HG03460 (cell line): ENCODE results near the gene RIN2.

Experiments
- ATAC-seq: cut with Tn5 transposase; IDR thresholded peaks from one replicate; pipeline ENCODE4 v1.9.1; 2021; ENCODE audit not compliant: unreplicated experiment

Gene RIN2

GRCh38 chr20:19764207-19764606 lies 6.1 kb downstream of the RIN2 start:
- ATAC-seq = no peak

- ATAC-seq = no peak
Measured at GRCh38 chr20:19765266-19765665, 7.2 kb downstream of the RIN2 start.

GRCh38 chr20:19765913-19766312 lies 7.9 kb downstream of the RIN2 start:
- no peak for ATAC-seq

GRCh38 chr20:19767070-19767469 lies 9.0 kb downstream of the RIN2 start:
- no peak for ATAC-seq

GRCh38 chr20:19768325-19768842 lies 10.3 kb downstream of the RIN2 start:
- ATAC-seq = no peak

GRCh38 chr20:19769507-19769906 lies 11.4 kb downstream of the RIN2 start:
- ATAC-seq = no peak

GRCh38 chr20:19770375-19770774 lies 12.3 kb downstream of the RIN2 start:
- no peak for ATAC-seq

GRCh38 chr20:19771031-19771430 lies 13.0 kb downstream of the RIN2 start:
- no peak for ATAC-seq

GRCh38 chr20:19773471-19773870 lies 15.4 kb downstream of the RIN2 start:
- ATAC-seq = no peak

- no peak for ATAC-seq
Measured at GRCh38 chr20:19774135-19774933, 16.3 kb downstream of the RIN2 start.

- ATAC-seq = no peak
Measured at GRCh38 chr20:19775353-19776253, 17.5 kb downstream of the RIN2 start.

- no peak for ATAC-seq
Measured at GRCh38 chr20:19777315-19777714, 19.3 kb downstream of the RIN2 start.

GRCh38 chr20:19777981-19778380 lies 19.9 kb downstream of the RIN2 start:
- no peak for ATAC-seq

GRCh38 chr20:19778404-19778803 lies 20.3 kb downstream of the RIN2 start:
- no peak for ATAC-seq

GRCh38 chr20:19779634-19780033 lies 21.6 kb downstream of the RIN2 start:
- ATAC-seq = no peak

GRCh38 chr20:19780261-19780660 lies 22.2 kb downstream of the RIN2 start:
- ATAC-seq = no peak

- no peak for ATAC-seq
Measured at GRCh38 chr20:19781235-19781634, 23.2 kb downstream of the RIN2 start.

- no peak for ATAC-seq
Measured at GRCh38 chr20:19782669-19783068, 24.6 kb downstream of the RIN2 start.

GRCh38 chr20:19783966-19784401 lies 25.9 kb downstream of the RIN2 start:
- no peak for ATAC-seq

- ATAC-seq = no peak
Measured at GRCh38 chr20:19784511-19785172, 26.6 kb downstream of the RIN2 start.
